HG03460 (cell line): Measurements from ENCODE around the gene CCDC12.
"Not testable (repeated sequence)": the region's sequence is repeated elsewhere in the genome, so short reads cannot be mapped to it uniquely, and the experiment has no call there.

Source experiments
- ATAC-seq: cut with Tn5 transposase; IDR thresholded peaks from one replicate; pipeline ENCODE4 v1.9.1; 2021; ENCODE audit not compliant: unreplicated experiment

Gene CCDC12

DNA sequence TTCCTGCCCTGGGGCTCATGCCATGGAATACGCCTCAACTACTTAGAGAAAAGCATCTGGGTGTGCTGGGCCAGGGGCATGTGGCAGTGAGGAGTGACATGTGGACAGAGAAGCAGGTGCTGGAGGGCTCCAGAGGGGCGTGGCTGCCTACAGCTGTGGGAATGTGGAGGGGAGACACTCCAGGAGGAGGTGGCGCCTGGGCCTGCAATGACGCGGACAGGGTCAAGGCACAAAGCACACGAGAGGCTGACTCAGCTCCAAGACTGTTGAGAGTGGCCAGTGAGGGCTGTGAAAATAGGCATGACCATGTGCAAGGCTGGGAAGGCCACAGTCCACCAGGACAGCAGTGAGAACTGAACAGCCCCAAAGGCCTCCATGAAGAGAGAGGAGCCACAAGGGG is 50.5 kb downstream of the CCDC12 start:
- no peak for ATAC-seq

GRCh38 chr3:46925585-46925934 is 51.0 kb downstream of the CCDC12 start:
- no peak for ATAC-seq

DNA sequence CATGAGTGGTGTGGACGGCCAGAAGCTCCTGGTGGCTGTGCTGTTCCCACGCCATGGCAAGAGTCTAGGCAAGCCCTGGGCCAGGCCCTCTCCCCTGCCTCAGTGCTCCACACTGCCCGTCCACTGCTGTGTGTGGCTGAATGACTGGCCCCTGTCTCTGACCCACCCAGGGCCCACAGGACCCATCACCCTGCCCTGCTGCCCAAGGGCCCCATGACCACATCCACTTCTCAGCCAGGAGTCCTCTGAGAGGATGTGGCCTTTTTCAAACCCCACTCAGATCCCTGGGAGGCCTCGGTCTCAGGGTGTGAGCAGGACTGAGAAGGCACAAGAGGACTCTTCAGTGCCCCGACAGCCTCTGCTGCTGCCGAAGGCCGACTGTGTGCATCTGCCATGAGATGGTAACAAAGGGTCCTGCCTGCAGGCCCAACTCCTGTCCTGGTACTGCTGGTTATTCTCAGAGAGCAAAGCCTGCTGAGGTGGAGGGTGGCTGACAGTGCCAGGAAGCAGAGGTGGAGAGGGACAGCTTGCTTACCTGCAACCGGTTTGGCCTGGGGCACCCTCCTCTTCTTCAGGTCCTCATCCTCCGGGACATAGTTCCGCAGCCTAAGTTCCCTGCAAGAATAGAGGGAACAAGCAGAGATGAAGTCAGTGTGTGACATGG is 51.5 kb downstream of the CCDC12 start:
- no peak for ATAC-seq

DNA sequence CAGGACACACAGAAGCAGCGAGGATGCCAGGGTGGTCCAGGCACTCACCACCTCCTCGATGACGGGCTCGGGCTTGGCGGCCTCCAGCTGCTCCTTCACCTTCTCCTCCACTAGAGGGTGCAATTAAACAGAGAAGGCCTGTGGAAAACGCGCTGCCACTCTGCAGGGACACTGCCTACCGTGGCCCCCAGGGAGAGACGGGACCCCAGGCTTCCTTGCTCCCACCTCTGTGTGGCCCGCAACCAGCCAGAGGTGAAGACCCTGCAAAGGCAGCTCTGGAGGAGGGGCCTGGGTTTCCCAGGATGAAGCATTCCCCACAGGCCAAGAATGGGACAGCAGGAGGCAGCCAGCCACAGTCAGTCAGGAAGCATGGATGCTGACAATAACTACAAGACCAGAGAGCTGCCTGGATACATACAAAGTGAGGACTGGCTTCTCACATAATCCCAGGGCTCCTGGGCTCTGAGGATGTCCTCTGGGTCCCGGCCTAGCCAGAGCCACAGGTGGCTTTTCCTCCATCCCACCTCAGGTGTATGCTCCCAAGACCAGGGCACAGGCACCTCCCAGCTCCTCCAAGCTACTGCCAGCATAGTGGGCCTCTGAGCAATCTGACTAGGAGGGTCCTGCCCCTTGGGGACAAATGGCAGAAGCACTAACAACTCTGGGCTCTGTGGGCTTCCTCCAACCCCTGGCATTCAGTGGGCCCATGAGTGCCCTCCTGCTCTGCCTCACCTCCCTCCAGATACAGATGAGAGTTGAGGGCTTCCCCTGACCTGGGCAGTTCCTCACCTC is 52.8 kb downstream of the CCDC12 start:
- no peak for ATAC-seq

DNA sequence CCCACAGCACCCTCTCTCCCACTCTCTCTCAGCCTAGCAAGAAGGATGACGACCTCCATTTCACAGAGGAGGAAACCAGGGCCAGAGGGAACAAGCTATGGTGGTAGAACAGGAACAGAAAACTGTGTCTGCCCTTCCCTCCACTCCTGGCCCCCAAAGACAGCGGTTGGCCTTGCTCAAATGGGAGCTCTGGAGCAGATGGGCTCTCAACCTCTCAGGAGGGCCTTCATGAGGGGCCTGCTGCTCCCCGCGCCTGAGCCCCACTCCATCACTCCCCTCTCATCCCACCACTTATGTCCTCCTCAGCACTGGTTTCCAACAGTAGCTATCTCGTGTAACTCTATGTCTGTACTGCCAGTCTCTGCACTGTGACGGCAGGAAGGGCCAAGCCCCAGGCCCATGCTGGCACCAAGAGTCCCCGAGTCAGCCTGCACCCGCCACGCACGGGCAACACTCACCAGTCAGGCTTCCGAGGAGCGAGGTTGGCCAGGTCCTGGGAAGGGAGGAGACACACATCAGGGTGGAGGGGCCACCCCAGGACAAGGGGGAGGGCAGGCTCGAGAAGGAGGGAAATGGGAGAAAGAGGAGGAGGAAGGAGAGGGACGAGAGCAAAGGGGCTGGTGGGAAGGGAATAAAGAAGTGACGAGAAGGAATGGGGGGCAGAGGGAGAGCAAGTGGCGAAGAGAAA is 53.5 kb downstream of the CCDC12 start:
- ATAC-seq = no peak

DNA sequence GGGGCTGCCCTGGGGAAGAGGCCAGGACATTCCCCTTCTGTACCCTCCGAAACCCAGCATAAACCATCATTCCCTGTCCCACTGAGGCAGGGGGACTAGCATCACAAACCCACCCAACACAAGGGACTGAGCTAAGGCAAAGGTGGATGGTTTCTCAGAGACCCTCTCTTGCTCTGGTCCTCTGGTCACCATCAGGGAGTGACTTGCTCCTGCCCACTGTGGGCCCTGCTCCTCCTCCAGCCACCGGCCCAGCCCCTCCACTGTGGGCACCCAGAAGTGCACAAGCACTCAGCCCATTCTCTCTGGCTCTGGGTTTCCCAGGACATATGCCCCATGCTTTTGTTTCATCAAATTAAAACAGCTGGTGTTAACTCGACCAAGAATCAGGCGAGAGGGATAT is 54.1 kb downstream of the CCDC12 start:
- no peak for ATAC-seq

DNA sequence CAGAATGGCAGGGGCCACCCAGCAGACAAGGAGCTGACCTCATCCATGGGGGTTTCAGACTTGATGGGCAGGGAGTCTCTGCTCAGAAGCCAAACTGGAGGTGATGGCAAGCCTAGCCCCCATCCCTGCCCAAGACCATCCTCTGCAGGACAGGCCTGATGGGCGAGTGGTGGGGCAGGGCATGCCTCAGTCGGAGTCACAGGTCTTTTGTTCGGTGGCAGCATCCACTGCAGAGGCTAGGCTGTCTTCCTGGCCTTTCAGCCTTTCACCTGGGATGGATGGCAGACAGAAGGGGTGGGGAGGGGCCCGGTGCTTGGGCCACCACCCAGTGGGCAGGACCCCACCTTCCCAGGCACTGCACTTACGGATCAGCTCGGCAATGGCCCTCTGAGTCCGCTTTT is 54.7 kb downstream of the CCDC12 start:
- no peak for ATAC-seq

GRCh38 chr3:46921041-46921440 is 55.5 kb downstream of the CCDC12 start:
- ATAC-seq = no peak

- ATAC-seq = no peak
These were observed 57.9 kb downstream of the CCDC12 start for GRCh38 chr3:46918634-46919033.

DNA sequence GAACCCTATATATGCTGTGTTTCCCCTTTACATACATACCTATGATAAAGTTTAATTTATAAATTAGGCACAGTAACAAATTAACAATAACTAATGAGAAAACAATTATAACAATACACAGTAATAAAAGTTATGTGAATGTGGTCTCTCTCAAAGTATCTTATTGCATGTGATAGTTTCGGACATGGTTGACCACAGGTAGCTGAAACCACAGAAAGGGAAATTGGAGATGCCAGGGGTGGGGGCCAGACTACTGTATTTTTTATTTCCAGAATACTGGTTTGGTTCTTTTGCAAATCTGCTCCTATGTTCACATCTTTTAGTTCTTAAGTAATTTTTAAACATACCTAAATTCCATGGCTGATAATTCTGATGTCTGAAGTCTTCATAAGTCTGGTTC is 58.3 kb downstream of the CCDC12 start:
- ATAC-seq = no peak

- ATAC-seq = no peak
These were observed 59.3 kb downstream of the CCDC12 start for GRCh38 chr3:46917257-46917656.

DNA sequence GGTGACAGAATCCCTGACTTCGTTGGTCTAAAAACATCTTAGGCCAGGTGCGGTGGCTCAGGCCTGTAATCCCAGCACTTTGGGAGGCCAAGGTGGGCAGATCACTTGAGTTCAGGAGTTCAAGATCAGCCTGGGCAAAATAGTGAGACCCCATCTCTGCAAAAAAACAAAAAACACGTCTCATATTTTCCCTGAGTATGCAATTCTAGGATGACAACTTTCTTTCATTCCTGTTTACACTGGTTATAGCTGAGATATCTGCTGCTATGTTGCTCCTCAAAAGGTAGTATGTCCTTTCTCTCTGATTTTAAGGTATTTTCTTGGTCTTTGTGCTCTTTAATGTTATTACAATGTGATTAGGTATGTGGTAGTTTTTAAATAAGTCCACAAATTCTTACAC is 59.7 kb downstream of the CCDC12 start:
- ATAC-seq = no peak

- no peak for ATAC-seq
These were observed 60.3 kb downstream of the CCDC12 start for GRCh38 chr3:46916278-46916677.

- no peak for ATAC-seq
These were observed 61.2 kb downstream of the CCDC12 start for GRCh38 chr3:46915297-46915822.

GRCh38 chr3:46914849-46915248 is 61.7 kb downstream of the CCDC12 start:
- no peak for ATAC-seq

DNA sequence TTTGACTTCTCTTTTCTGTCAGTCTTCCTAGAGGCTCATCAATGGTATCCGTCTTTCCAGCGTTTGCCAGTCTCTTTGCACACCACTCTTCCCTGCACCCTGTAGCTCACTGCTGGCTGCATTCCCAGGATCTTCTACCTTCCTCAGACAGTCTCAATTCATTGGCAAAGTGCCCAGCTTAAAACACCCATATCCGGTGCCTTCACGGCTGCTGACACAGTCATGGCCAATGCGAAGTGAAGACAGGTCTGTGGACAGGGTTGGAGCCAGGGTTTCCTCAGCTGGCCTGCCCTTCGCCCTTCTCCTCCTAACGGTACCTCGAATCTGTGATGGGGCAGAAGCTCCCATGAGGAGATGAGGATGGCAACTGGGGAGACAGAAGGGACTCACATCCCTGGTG is 62.9 kb downstream of the CCDC12 start:
- no peak for ATAC-seq

DNA sequence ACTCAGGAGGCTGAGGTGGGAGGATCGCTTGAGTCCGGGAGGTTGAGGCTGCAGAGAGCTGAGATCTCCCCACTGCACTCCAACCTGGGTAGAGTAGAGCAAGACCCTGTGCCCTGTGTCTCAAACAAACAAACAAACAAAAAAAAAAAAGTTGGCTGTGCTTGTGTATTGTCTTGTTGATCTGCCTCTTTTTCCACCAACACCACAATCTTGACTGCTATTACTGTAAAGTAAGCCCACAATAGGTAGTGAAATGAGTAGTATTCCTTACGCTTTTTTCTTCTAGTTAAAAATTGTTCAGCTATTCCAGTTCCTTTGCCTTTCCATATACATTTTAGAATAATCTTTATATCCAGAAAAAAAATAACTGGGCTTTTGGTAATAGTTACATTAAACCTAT is 63.6 kb downstream of the CCDC12 start:
- no peak for ATAC-seq

DNA sequence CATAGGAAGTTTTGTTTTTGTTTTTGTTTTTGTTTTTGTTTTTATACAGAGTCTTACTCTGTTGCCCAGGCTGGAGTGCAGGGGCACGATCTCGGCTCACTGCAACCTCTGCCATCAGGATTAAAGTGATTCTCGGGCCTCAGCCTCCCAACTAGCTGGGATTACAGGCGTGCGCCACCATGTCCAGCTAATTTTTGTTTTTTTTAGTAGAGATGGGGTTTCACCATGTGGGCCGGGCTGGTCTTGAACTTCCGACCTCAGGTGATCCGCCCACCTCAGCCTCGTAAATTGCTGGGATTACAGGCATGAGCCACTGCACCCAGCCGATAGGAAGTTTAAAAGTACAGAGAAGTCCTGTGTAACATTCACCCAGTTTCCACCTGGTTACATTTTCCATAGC is 65.6 kb downstream of the CCDC12 start:
- not testable (repeated sequence) for ATAC-seq

GRCh38 chr3:46910166-46910760 is 66.3 kb downstream of the CCDC12 start:
- ATAC-seq = no peak

GRCh38 chr3:46909535-46910161 is 66.9 kb downstream of the CCDC12 start:
- ATAC-seq = peak; percentile 69

DNA sequence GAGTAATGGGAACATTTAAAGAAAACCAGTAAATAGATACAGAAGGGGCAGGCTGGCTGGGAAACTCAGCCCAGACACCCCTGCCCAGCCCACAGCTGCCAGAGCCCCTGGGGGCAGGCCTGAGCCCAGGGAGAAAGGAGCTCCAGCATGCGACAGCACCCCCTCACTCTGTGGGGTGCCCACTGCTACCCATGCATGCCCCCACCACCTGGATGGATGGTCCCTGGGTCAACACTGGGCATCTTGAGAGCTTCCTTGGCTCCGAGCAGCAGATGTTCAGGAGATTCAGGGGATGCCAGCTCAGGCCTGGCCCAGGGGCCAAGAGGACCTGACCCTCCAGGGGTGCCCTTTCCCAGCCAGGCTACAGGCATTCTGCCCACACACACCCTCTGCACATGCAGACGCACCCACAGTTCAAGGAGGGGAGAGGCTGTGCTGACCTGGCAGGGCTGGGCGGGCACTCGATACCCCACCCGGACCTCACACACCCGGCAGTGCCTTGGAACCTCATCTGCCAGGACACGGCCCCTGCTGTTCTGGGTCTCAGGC is 67.5 kb downstream of the CCDC12 start:
- no peak for ATAC-seq
